Measurements from ENCODE around the gene KRT2. TPM values are rescaled to one million over a fixed set of nuclear protein-coding genes. Genes with fewer than 3 reads are reported as not detected.

The KRT2 gene
- total and polyA plus RNA-seq, 10 of the 15 experiments (the other 5 are each of a cell fraction or from before 2014, with no cell fraction given): 0.08 to 0.12 TPM; not detected in 8

GRCh38 chr12:52628841-52629240 is 23.2 kb downstream of the KRT2 start:
- CTCF ChIA-PET: interaction anchor here (0.6 kb wide), 1 partner anchor 242 kb away, joined by 3 read pairs; no protein-coding TSS in a partner anchor
- 18% methylated on average over 2 of the region's 2 CpGs for WGBS (ENCODE audit: insufficient coverage, insufficient replicate concordance, low lambda C conversion rate, missing lambda C conversion rate)
- no peak overlapping the region for H3K4me2 ChIP-seq (ENCODE audit: control insufficient read depth, insufficient read depth)
- DNase-seq (ENCODE audit: low read depth, low spot score): no peak
- TF ChIP-seq, protein P1, sequence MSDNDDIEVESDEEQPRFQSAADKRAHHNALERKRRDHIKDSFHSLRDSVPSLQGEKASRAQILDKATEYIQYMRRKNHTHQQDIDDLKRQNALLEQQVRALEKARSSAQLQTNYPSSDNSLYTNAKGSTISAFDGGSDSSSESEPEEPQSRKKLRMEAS (IDR thresholded peaks at IDR 0.05; ENCODE audit: low read depth, low read length): no peak
- no peak for TF ChIP-seq SIX5 (IDR thresholded peaks at IDR 0.05; ENCODE audit: low read depth, low read length, severe bottlenecking)
- TF ChIP-seq E4F1 (IDR thresholded peaks at IDR 0.05; ENCODE audit: borderline replicate concordance, partially characterized antibody): no peak
- no peak for TF ChIP-seq SUZ12 (IDR thresholded peaks at IDR 0.05; ENCODE audit: unreplicated experiment)
- TF ChIP-seq ZBTB4 (CRISPR knock-in tag; IDR thresholded peaks at IDR 0.05): no peak
- TF ChIP-seq BRCA1 (IDR thresholded peaks at IDR 0.05; ENCODE audit: low read depth, low read length): no peak
- TF ChIP-seq CREM (IDR thresholded peaks at IDR 0.05; ENCODE audit: low read depth): no peak
- TF ChIP-seq ASH2L (IDR thresholded peaks at IDR 0.05; ENCODE audit: borderline replicate concordance, low read depth): no peak
- H3K4me1 ChIP-seq (ENCODE audit: control insufficient read depth, insufficient read depth, low read length): no peaks in the 10 kb centered on the region
- no peaks in the 10 kb centered on the region for H3K79me2 ChIP-seq (ENCODE audit: control insufficient read depth, insufficient read depth, low read length)
- RAD21 ChIA-PET (ENCODE audit: unreplicated experiment): no interaction called here
- no peak overlapping the region for H2AFZ ChIP-seq (ENCODE audit: control insufficient read depth, low read depth, low read length)
- no peaks in the 10 kb centered on the region for H4K20me1 ChIP-seq (ENCODE audit: control insufficient read depth, insufficient read depth)
- no peak overlapping the region for H3K9ac ChIP-seq (ENCODE audit: control insufficient read depth, insufficient read depth, low read length)
- intact Hi-C loops (cut with micrococcal nuclease; ENCODE audit: unreplicated experiment) (no loop called here), in situ Hi-C loops (cut with MboI) (no loop called here)
- no peak overlapping the region for H3K4me3 ChIP-seq
- FAIRE-seq: no peak
- POLR2A ChIA-PET: no interaction called here
- ATAC-seq: no peak
- H3K27ac ChIP-seq (ENCODE audit: control insufficient read depth, insufficient read depth): no peak overlapping the region
- SMC1A ChIA-PET (ENCODE audit: uncharacterized antibody, unreplicated experiment): no interaction called here
- no TSS peak for BruUV-seq (replicated peaks)
- H3K36me3 ChIP-seq (ENCODE audit: control insufficient read depth in 2 of 2, insufficient read depth in 2 of 2, low read length in 1 of 2): no peaks in the 10 kb centered on the region
- no peaks in the 10 kb centered on the region for H3K9me3 ChIP-seq (replicated peaks; ENCODE audit: control insufficient read depth, insufficient read depth, low read length)
- H3K27me3 ChIP-seq (replicated peaks in 1 of 2; ENCODE audit: control insufficient read depth in 2 of 2, insufficient read depth in 2 of 2, low read length in 1 of 2): no peaks in the 10 kb centered on the region; a peak in 1 of 4 replicates

Data from GM12878 (cell line).